Activated CD4-positive, alpha-beta T cell treated with anti-CD3 and anti-CD28 coated beads for 36 hours (primary cell): ENCODE measurements around the gene PEA15. TPM values are rescaled to one million over a fixed set of nuclear protein-coding genes. Genes with fewer than 3 reads are reported as not detected.
A peak's percentile ranks its signal among the peaks of the same experiment; 100 is the strongest.

ENCODE experiments used
- ATAC-seq: fragments of 200-7000 bp; cut with Tn5 transposase; one replicate; pipeline ENCODE4 v1.10.0; 2021; ENCODE audit warnings: mild to moderate bottlenecking, moderate library complexity
- CTCF ChIA-PET: fragments of 350-600 bp; sonication (Branson Sonifier 250); formaldehyde crosslinking; loops from one replicate; lab custom pipeline; 2021; ENCODE audit warnings: antibody characterized with exemption; lab: Charles Lee
- POLR2A ChIA-PET: fragments of 350-600 bp; sonication (Branson Sonifier 250); formaldehyde crosslinking; loops from one replicate; lab custom pipeline; 2021; ENCODE audit warnings: antibody characterized with exemption, inconsistent platforms; lab: Charles Lee
- DNase-seq: peaks from one replicate; pipeline ENCODE4 v3.0.0-alpha.2; 2020
- H3K27ac Mint-ChIP-seq: one replicate; pipeline ENCODE4 v1.8.0; 2021; ENCODE audit warnings: mixed read lengths
- H3K27me3 Mint-ChIP-seq: one replicate; pipeline ENCODE4 v1.8.0; 2021; ENCODE audit warnings: mixed read lengths
- H3K36me3 Mint-ChIP-seq: one replicate; pipeline ENCODE4 v1.8.0; 2021; ENCODE audit warnings: low read depth, mixed read lengths
- H3K4me1 Mint-ChIP-seq: one replicate; pipeline ENCODE4 v1.8.0; 2021; ENCODE audit warnings: mixed read lengths
- H3K4me3 Mint-ChIP-seq: one replicate; pipeline ENCODE4 v1.8.0; 2021; ENCODE audit warnings: mild to moderate bottlenecking, moderate library complexity, mixed read lengths
- H3K9me3 Mint-ChIP-seq: one replicate; pipeline ENCODE4 v1.8.0; 2021; ENCODE audit warnings: low read depth, mixed read lengths
- intact Hi-C, 2 experiments: fragments of 100-400 bp; cut with DNase I in 1 of 2; cut with micrococcal nuclease in 1 of 2; formaldehyde crosslinking; loops; one replicate each; pipeline versions ENCODE4 v1.14.2 to v1.15.1; 2022 to 2024; cut with DNase I, micrococcal nuclease
- total RNA-seq, 2 experiments: library from RNA; stranded (reverse); gene quantifications; one replicate each; pipeline ENCODE4 v1.2.3, GENCODE V29; 2021

The PEA15 gene
- total RNA-seq, 2 experiments from 2014 or later: 42.5 to 63.4 TPM

- CTCF ChIA-PET: interaction anchor here (0.6 to 1.9 kb wide), 6 partner anchors 8 to 135 kb away, joined by 3 to 8 read pairs (median 6); no protein-coding TSS in a partner anchor
- DNase-seq: no peak
- Mint-ChIP-seq H3K4me3 (no peak overlapping the region), H3K27me3 (no peaks in the 10 kb centered on the region), H3K36me3 (peaks cover 46% of the 10 kb centered on the region), H3K27ac (no peak overlapping the region), H3K9me3 (no peaks in the 10 kb centered on the region), H3K4me1 (no peaks in the 10 kb centered on the region)
- intact Hi-C loops: no loop called here
- no peak for ATAC-seq
- POLR2A ChIA-PET: interaction anchor here (0.5 to 0.7 kb wide), 2 partner anchors 29 to 48 kb away, joined by 3 to 6 read pairs; no protein-coding TSS in a partner anchor
Measured at GRCh38 chr1:160220301-160220700, 15.1 kb downstream of the PEA15 start.

DNA sequence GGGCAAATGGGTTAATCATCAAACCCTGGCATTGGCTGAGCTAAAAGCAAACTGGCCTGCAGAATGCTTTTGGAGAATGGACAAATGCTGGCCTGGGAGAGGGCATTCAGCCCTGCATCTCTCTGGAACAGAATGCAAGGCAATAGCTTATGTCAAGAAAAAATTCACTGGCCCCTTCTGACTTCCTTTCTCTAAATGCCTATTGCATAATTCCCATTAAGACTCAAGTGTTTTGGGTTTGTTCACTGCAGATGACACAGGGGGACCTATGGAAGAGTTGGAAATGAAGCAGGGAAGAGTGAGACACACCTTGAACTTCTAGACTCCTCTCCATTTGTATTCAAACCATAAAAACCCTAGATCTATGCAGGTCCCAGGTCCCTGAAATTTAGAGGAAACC lies 15.9 kb downstream of the PEA15 start:
- Mint-ChIP-seq H3K4me3 (no peak overlapping the region), H3K36me3 (peaks cover 48% of the 10 kb centered on the region), H3K27ac (peak overlapping the region; percentile 33), H3K27me3 (no peaks in the 10 kb centered on the region), H3K9me3 (no peaks in the 10 kb centered on the region), H3K4me1 (no peaks in the 10 kb centered on the region)
- no peak for ATAC-seq
- intact Hi-C loops: no loop called here
- no peak for DNase-seq
- ChIA-PET POLR2A (no interaction called here), CTCF (interaction anchor here (0.5 to 1.7 kb wide), 5 partner anchors 12 to 71 kb away, joined by 3 to 8 read pairs (median 4); no protein-coding TSS in a partner anchor)

GRCh38 chr1:160222546-160222945 lies 17.4 kb downstream of the PEA15 start:
- H3K27ac Mint-ChIP-seq: no peak overlapping the region
- no peaks in the 10 kb centered on the region for H3K9me3 Mint-ChIP-seq
- ATAC-seq (no peak), DNase-seq (no peak)
- intact Hi-C loops: no loop called here
- CTCF ChIA-PET: interaction anchor here (0.6 kb wide), 1 partner anchor 40 kb away, joined by 3 read pairs; no protein-coding TSS in a partner anchor
- H3K4me3 Mint-ChIP-seq: no peak overlapping the region
- POLR2A ChIA-PET: no interaction called here
- peaks cover 43% of the 10 kb centered on the region for H3K36me3 Mint-ChIP-seq
- H3K4me1 Mint-ChIP-seq: no peaks in the 10 kb centered on the region
- H3K27me3 Mint-ChIP-seq: no peaks in the 10 kb centered on the region

GRCh38 chr1:160224606-160225005 lies 19.4 kb downstream of the PEA15 start:
- DNase-seq (no peak), ATAC-seq (no peak)
- H3K9me3 Mint-ChIP-seq: no peaks in the 10 kb centered on the region
- intact Hi-C loops: no loop called here
- no peak overlapping the region for H3K4me3 Mint-ChIP-seq
- CTCF ChIA-PET: interaction anchor here (1.1 to 1.3 kb wide), 2 partner anchors 28 to 179 kb away, joined by 3 to 6 read pairs; no protein-coding TSS in a partner anchor
- no peak overlapping the region for H3K27ac Mint-ChIP-seq
- peaks cover 50% of the 10 kb centered on the region for H3K36me3 Mint-ChIP-seq
- POLR2A ChIA-PET: interaction anchor here (1.1 kb wide), 1 partner anchor 12 kb away, joined by 3 read pairs; no protein-coding TSS in a partner anchor
- no peaks in the 10 kb centered on the region for H3K27me3 Mint-ChIP-seq
- H3K4me1 Mint-ChIP-seq: no peaks in the 10 kb centered on the region

- DNase-seq (no peak), ATAC-seq (no peak)
- H3K27me3 Mint-ChIP-seq: no peaks in the 10 kb centered on the region
- no peak overlapping the region for H3K27ac Mint-ChIP-seq
- ChIA-PET CTCF (interaction anchor here (1.1 to 1.4 kb wide), 4 partner anchors 17 to 179 kb away, joined by 3 to 6 read pairs (median 4); no protein-coding TSS in a partner anchor), POLR2A (interaction anchor here (1.1 kb wide), 1 partner anchor 13 kb away, joined by 3 read pairs; no protein-coding TSS in a partner anchor)
- no peaks in the 10 kb centered on the region for H3K4me1 Mint-ChIP-seq
- H3K4me3 Mint-ChIP-seq: no peak overlapping the region
- H3K36me3 Mint-ChIP-seq: peaks cover 50% of the 10 kb centered on the region
- intact Hi-C loops: no loop called here
- H3K9me3 Mint-ChIP-seq: no peaks in the 10 kb centered on the region
Measured at GRCh38 chr1:160225345-160225744, 20.2 kb downstream of the PEA15 start.

- DNase-seq (no peak), ATAC-seq (no peak)
- H3K4me3 Mint-ChIP-seq: no peak overlapping the region
- H3K27me3 Mint-ChIP-seq: no peaks in the 10 kb centered on the region
- H3K36me3 Mint-ChIP-seq: peaks cover 52% of the 10 kb centered on the region
- CTCF ChIA-PET: interaction anchor here (1.1 to 2.0 kb wide), 4 partner anchors 18 to 33 kb away, joined by 3 to 6 read pairs (median 4); no protein-coding TSS in a partner anchor
- no peaks in the 10 kb centered on the region for H3K4me1 Mint-ChIP-seq
- POLR2A ChIA-PET: no interaction called here
- no peak overlapping the region for H3K27ac Mint-ChIP-seq
- H3K9me3 Mint-ChIP-seq: no peaks in the 10 kb centered on the region
- intact Hi-C loops: no loop called here
Measured at GRCh38 chr1:160226623-160227022, 21.4 kb downstream of the PEA15 start.

- ChIA-PET POLR2A (no interaction called here), CTCF (interaction anchor here (0.7 to 2.0 kb wide), 6 partner anchors 8 to 396 kb away, joined by 3 to 6 read pairs (median 4); no protein-coding TSS in a partner anchor)
- DNase-seq: no peak
- no peak for ATAC-seq
- no peaks in the 10 kb centered on the region for H3K4me1 Mint-ChIP-seq
- no peak overlapping the region for H3K4me3 Mint-ChIP-seq
- peaks cover 50% of the 10 kb centered on the region for H3K36me3 Mint-ChIP-seq
- no peak overlapping the region for H3K27ac Mint-ChIP-seq
- H3K27me3 Mint-ChIP-seq: no peaks in the 10 kb centered on the region
- intact Hi-C loops: no loop called here
- H3K9me3 Mint-ChIP-seq: no peaks in the 10 kb centered on the region
Measured at GRCh38 chr1:160227034-160227433, 21.9 kb downstream of the PEA15 start.

DNA sequence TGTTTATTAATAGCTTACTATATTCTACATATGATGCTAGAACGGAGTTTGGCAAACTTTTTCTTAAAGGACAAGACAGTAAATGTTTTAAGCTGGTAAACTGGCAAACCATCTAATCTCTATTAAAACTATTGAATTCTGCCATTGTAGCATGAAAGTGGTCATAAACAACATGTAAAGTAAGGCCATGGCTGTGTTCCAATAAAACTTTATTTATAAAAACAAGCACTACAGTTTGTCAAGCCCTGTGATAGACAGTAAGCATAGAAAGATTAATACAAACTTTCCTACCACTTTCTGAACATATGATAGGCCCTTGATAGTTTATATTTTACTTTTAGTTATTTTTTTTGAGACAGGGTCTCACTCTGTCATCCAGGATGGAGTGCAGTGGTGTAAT lies 22.4 kb downstream of the PEA15 start:
- intact Hi-C loops: no loop called here
- DNase-seq (no peak), ATAC-seq (no peak)
- H3K27ac Mint-ChIP-seq: no peak overlapping the region
- ChIA-PET CTCF (interaction anchor here (0.7 to 2.0 kb wide), 6 partner anchors 8 to 396 kb away, joined by 3 to 6 read pairs (median 4); no protein-coding TSS in a partner anchor), POLR2A (no interaction called here)
- peaks cover 47% of the 10 kb centered on the region for H3K36me3 Mint-ChIP-seq
- H3K27me3 Mint-ChIP-seq: no peaks in the 10 kb centered on the region
- H3K4me3 Mint-ChIP-seq: no peak overlapping the region
- H3K9me3 Mint-ChIP-seq: no peaks in the 10 kb centered on the region
- no peaks in the 10 kb centered on the region for H3K4me1 Mint-ChIP-seq

DNA sequence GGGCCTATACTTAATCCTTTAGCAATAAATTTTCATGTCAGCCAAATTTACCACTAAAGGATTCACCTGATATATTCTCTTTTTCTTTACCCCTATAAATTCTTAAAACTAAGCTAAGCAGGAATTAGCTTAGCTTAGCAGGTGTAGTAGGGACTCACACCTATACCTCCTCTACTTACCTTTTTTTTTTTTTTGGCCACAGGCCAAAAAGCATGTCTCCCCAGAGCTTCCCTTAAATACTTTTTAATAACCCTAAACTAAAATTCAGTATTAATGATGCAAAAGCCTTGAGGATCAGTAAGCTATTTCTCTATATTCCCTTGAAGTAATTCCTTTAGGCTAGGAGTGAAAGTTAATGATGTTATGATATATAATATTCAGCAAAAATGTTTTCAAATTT lies 23.2 kb downstream of the PEA15 start:
- no peaks in the 10 kb centered on the region for H3K27me3 Mint-ChIP-seq
- H3K36me3 Mint-ChIP-seq: peaks cover 49% of the 10 kb centered on the region
- intact Hi-C loops: no loop called here
- CTCF ChIA-PET: interaction anchor here (0.6 to 2.2 kb wide), 6 partner anchors 9 to 88 kb away, joined by 3 to 7 read pairs (median 4); no protein-coding TSS in a partner anchor
- no peak for DNase-seq
- H3K4me3 Mint-ChIP-seq: no peak overlapping the region
- ATAC-seq: no peak
- H3K9me3 Mint-ChIP-seq: no peaks in the 10 kb centered on the region
- no peaks in the 10 kb centered on the region for H3K4me1 Mint-ChIP-seq
- POLR2A ChIA-PET: no interaction called here
- no peak overlapping the region for H3K27ac Mint-ChIP-seq

DNA sequence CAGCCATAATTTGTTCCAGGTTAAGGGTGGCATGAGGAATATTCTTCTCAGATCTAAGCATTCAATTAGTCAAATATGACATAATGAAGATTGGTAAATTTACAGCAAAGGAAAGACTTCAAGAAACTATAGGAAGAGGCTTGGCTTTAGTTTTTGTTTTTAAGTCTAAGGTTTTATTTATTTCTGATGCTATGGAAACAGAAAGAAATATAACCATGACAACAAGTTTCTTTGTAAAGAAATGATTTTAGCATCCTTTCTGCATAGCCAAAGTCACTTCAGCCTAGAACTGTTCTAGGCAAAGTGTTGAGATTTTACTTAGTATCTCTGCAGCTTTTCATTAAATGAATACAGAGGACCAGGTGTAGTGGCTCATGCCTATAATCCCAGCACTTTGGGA lies 27.7 kb downstream of the PEA15 start:
- no peak for ATAC-seq
- intact Hi-C loops: no loop called here
- no peak overlapping the region for H3K4me3 Mint-ChIP-seq
- DNase-seq: no peak
- H3K36me3 Mint-ChIP-seq: peaks cover 42% of the 10 kb centered on the region
- no peaks in the 10 kb centered on the region for H3K27me3 Mint-ChIP-seq
- H3K9me3 Mint-ChIP-seq: no peaks in the 10 kb centered on the region
- peaks cover 9% of the 10 kb centered on the region for H3K4me1 Mint-ChIP-seq
- CTCF ChIA-PET: interaction anchor here (0.7 to 3.7 kb wide), 5 partner anchors 12 to 19 kb away, joined by 3 to 23 read pairs (median 3); no protein-coding TSS in a partner anchor
- no peak overlapping the region for H3K27ac Mint-ChIP-seq
- POLR2A ChIA-PET: no interaction called here

- Mint-ChIP-seq H3K27ac (peak overlapping the region; percentile 33), H3K9me3 (no peaks in the 10 kb centered on the region), H3K4me1 (peaks cover 9% of the 10 kb centered on the region), H3K4me3 (no peak overlapping the region), H3K36me3 (peaks cover 39% of the 10 kb centered on the region), H3K27me3 (no peaks in the 10 kb centered on the region)
- ChIA-PET POLR2A (no interaction called here), CTCF (interaction anchor here (3.7 kb wide), 1 partner anchor 15 kb away, joined by 23 read pairs; no protein-coding TSS in a partner anchor)
- intact Hi-C loops: no loop called here
- no peak for DNase-seq
- no peak for ATAC-seq
Measured at GRCh38 chr1:160236806-160237205, 31.6 kb downstream of the PEA15 start.

- no peak for DNase-seq
- no peak overlapping the region for H3K4me3 Mint-ChIP-seq
- H3K4me1 Mint-ChIP-seq: peaks cover 9% of the 10 kb centered on the region
- H3K27ac Mint-ChIP-seq: no peak overlapping the region
- no peaks in the 10 kb centered on the region for H3K27me3 Mint-ChIP-seq
- H3K36me3 Mint-ChIP-seq: peaks cover 41% of the 10 kb centered on the region
- H3K9me3 Mint-ChIP-seq: no peaks in the 10 kb centered on the region
- CTCF ChIA-PET: interaction anchor here (0.8 kb wide), 1 partner anchor 156 kb away, joined by 4 read pairs; the partner anchor contains the start of gene KCNJ9
- intact Hi-C loops: no loop called here
- no peak for ATAC-seq
- POLR2A ChIA-PET: no interaction called here
Measured at GRCh38 chr1:160237558-160237957, 32.4 kb downstream of the PEA15 start.
